GM19043 (cell line): ENCODE data around the gene DCDC1.

Source experiments
- ATAC-seq: cut with Tn5 transposase; IDR thresholded peaks from one replicate; pipeline ENCODE4 v1.9.1; 2021; ENCODE audit warnings: low read depth; ENCODE audit not compliant: unreplicated experiment

The DCDC1 gene

GRCh38 chr11:30917859-30918478, 451.6 kb downstream of the DCDC1 start:
- ATAC-seq: peak; percentile 54

GRCh38 chr11:30917266-30917665, 452.3 kb downstream of the DCDC1 start:
- no peak for ATAC-seq

- ATAC-seq: no peak
Measured at GRCh38 chr11:30916764-30917163, 452.8 kb downstream of the DCDC1 start.

GRCh38 chr11:30914143-30914762, 455.3 kb downstream of the DCDC1 start:
- no peak for ATAC-seq

GRCh38 chr11:30911247-30911646, 458.3 kb downstream of the DCDC1 start:
- ATAC-seq: no peak

- no peak for ATAC-seq
Measured at GRCh38 chr11:30908857-30909256, 460.7 kb downstream of the DCDC1 start.

- ATAC-seq: no peak
Measured at GRCh38 chr11:30908272-30908671, 461.3 kb downstream of the DCDC1 start.

- no peak for ATAC-seq
Measured at GRCh38 chr11:30902929-30903328, 466.6 kb downstream of the DCDC1 start.

GRCh38 chr11:30895046-30895445, 474.5 kb downstream of the DCDC1 start:
- no peak for ATAC-seq

GRCh38 chr11:30893318-30893717, 476.2 kb downstream of the DCDC1 start:
- no peak for ATAC-seq

GRCh38 chr11:30889143-30889794, 480.3 kb downstream of the DCDC1 start:
- no peak for ATAC-seq

- no peak for ATAC-seq
Measured at GRCh38 chr11:30879322-30880005, 490.1 kb downstream of the DCDC1 start.

- ATAC-seq: no peak
Measured at GRCh38 chr11:30878400-30878799, 491.1 kb downstream of the DCDC1 start.

- no peak for ATAC-seq
Measured at GRCh38 chr11:30876663-30877396, 492.7 kb downstream of the DCDC1 start.

GRCh38 chr11:30876228-30876627, 493.3 kb downstream of the DCDC1 start:
- ATAC-seq: no peak

GRCh38 chr11:30875806-30876205, 493.7 kb downstream of the DCDC1 start:
- no peak for ATAC-seq

GRCh38 chr11:30873924-30874610, 495.5 kb downstream of the DCDC1 start:
- no peak for ATAC-seq

- no peak for ATAC-seq
Measured at GRCh38 chr11:30868626-30869081, 500.9 kb downstream of the DCDC1 start.

- ATAC-seq: no peak
Measured at GRCh38 chr11:30863209-30863608, 506.3 kb downstream of the DCDC1 start.

GRCh38 chr11:30861531-30861930, 508.0 kb downstream of the DCDC1 start:
- no peak for ATAC-seq
